ENCODE data around the gene ZNF624. TPM values are rescaled to one million over a fixed set of nuclear protein-coding genes. Genes with fewer than 3 reads are reported as not detected.

Gene ZNF624
- total and polyA plus RNA-seq, 9 donors, result 4.2 to 8.8 (median 6.5) TPM

Other genes with a start within 250 kb of the ZNF624 start
- gene TRPV2, start 238.3 kb downstream of the ZNF624 start, total RNA-seq, result 4.3 TPM
- 1 to 10 TPM; 3.2 to 5.5 (median 4.6) TPM for gene TRPV2, start 238.3 kb downstream of the ZNF624 start, polyA plus RNA-seq (ENCODE audit: insufficient read depth in 1 of 8, insufficient read length in 8 of 8, low replicate concordance in 1 of 8)
- 7.5 TPM for gene LRRC75A, start 161.7 kb downstream of the ZNF624 start, total RNA-seq
- 10 to 100 TPM in 1 of 8 donors, 1 to 10 TPM in 7; 5.7 to 12.5 (median 7.7) TPM for gene LRRC75A, start 161.7 kb downstream of the ZNF624 start, polyA plus RNA-seq (ENCODE audit: insufficient read depth in 1 of 8, insufficient read length in 8 of 8, low replicate concordance in 1 of 8)
- 6.9 TPM for gene ZNF287, start 84.6 kb downstream of the ZNF624 start, total RNA-seq
- 1 to 10 TPM; 3.8 to 6.9 (median 5.1) TPM for gene ZNF287, start 84.6 kb downstream of the ZNF624 start, polyA plus RNA-seq (ENCODE audit: insufficient read depth in 1 of 8, insufficient read length in 8 of 8, low replicate concordance in 1 of 8)
- gene CCDC144A, start 36.4 kb upstream of the ZNF624 start, total RNA-seq, result 6.5 TPM
- gene CCDC144A, start 36.4 kb upstream of the ZNF624 start, polyA plus RNA-seq (ENCODE audit: insufficient read depth in 1 of 8, insufficient read length in 8 of 8, low replicate concordance in 1 of 8), result 1 to 10 TPM in 4 of 8 donors, under 1 TPM in 4; 0.38 to 7.7 (median 1.6) TPM

All from muscle of leg (tissue), 9 donors.